Left renal pelvis (tissue), 4 donors: ENCODE data around the gene TUBB2A. TPM values are rescaled to one million over a fixed set of nuclear protein-coding genes. Genes with fewer than 3 reads are reported as not detected.
A peak's percentile ranks its signal among the peaks of the same experiment; 100 is the strongest.

ENCODE experiments used
- DNase-seq, 4 donors: peaks; one replicate each; pipeline ENCODE4 v3.0.0-alpha.2; 2013; ENCODE audit warnings: low read depth in 4 of 4, low spot score in 3 of 4
- polyA plus RNA-seq, 4 donors: library from polyadenylated mRNA; unstranded; fragments of 120-200 nt; gene quantifications; one replicate each; pipeline ENCODE4 v1.2.1, GENCODE V29; 2013; ENCODE audit not compliant: insufficient read length in 4 of 4

TUBB2A gene
- polyA plus RNA-seq, 4 donors, result 52.1 to 57.5 (median 55.5) TPM

DNA sequence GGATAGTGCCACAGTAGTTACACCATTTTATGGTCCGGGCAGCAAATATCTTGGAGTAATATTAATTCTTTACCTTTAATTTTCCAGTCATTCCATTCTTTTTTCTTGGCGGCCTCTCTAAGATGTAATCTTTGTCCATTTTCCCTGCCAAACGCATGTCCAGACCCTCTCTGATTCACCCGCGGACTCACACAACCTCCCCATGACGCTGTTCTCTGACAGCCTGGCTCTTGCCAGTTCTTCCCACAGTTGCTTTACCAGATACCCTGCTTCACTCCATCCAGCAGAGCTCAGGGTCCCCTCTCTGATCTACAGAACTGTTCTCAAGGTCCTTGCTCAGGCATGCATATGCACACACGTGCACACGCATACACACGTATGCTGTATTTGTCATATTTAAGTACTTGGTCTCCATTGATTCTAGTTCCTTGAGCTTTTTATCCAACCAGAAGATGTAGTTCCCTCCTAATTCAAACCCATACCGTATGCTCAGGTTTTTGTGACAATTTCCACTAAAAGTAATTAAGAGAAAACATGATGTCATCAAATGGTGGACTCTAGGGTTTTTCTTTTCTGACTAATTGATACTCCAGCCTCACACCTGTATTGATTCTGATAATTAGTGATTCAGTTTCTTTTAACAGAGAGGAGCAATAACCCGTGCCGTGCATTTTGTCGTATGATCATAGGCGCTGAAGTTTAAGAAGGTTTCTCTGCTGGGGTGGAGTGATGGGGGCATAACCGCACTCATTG, 28.8 kb downstream of the TUBB2A start:
- no peak for DNase-seq

DNA sequence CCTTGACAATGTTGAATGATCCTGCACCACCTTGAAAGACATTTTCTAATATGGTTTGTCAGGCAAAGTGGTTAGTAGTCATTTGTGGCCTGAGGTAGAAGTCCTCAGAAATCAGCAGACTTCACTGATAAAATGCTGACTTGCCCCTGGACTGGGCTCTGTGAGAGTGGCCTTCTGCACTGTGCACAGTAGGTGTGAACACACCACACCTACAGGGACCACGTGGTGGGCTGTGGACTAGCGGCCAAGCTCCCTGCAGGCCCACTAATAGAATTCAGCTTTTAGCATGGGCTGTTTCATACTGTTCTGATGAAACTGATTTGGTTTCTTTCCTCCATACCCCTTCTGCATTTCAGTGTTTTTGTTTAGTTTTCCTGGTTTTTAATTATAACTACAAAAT, 31.5 kb downstream of the TUBB2A start:
- no peak for DNase-seq

DNA sequence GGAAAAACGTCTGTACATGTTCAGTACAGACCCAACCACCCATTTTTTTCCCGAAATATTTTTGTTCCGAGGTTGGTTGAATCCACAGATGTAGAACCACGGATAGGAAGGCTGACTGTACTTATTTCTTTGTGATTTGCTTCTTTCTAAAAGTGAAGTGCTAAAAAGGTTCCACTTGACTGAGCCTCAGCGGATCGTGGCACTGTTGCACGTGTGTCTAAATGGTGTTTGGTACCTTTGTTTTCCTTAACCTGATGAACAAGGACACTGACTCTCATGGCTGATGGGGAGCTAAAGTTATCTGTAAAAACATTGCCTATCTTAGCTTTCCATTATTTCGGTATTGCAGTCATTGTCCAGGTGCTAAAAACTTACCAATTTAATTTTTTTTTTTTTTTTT, 32.7 kb downstream of the TUBB2A start:
- no peak for DNase-seq

DNA sequence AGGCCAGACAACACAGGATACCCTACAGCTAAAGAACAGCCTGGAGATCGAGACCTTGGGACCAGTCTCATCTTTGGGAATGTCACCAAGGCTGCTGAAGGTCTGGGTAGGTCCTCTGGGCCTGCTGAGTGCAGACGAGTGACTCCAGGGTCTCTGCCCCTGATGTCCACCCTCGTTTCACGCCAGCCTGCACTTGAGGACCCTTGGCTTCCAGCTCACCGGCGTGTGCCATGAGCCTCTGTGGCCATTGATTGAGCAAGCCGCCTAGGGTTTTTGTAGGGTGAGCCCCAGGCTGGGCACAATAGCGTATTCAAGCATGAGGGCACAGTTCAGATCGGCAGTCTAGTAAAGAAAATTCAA, 34.5 kb downstream of the TUBB2A start:
- DNase-seq, result no peak

DNA sequence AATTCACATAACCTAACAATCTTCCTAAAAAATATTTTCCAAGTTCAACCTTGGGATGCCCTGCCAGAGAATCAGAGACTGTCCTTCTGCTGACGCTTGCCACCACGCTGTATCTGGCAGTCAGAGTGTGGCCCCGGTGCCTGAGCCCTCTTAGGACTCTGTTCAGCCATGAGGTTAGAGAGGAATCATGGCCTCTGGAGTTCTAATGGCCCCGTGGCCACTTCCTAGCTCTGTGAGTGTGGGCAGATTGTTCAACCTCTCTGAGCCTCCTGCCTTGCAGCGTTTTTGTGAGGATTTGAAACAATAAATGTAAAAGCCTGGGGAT, 36.6 kb downstream of the TUBB2A start:
- DNase-seq, result no peak

DNA sequence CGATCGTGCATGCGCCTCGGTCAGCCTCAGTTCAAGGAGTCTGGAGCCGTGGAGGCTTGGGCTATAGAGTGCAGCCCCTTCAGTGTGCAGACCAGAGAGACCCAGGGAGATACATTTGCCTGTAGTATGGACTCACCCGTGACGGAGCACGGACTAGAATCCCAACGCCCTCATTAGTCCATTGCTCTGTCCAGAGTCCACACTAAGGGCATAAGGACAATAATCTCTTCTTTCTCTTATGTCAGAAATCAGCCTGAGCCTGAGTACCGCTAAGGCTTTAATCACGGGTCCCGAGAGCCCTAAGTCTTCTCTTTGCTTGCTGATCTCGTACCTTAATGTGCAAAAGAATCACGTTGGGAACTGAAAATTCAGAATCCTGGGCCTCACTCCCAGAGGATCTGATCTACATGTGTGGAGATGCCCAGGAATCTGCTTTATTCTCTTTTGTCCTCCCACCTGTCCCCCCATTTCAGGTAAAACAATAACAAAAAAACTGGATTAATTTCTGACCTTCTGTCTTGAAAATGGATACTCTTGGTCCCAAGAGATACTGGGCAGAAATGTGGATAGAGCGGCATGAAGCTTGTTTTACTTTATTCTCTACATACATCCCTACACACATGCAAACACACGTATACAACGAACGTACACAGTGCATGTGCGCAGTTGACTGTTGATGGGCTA, 38.2 kb downstream of the TUBB2A start:
- peak in 1 of 4 donors; percentile 31 for DNase-seq

DNA sequence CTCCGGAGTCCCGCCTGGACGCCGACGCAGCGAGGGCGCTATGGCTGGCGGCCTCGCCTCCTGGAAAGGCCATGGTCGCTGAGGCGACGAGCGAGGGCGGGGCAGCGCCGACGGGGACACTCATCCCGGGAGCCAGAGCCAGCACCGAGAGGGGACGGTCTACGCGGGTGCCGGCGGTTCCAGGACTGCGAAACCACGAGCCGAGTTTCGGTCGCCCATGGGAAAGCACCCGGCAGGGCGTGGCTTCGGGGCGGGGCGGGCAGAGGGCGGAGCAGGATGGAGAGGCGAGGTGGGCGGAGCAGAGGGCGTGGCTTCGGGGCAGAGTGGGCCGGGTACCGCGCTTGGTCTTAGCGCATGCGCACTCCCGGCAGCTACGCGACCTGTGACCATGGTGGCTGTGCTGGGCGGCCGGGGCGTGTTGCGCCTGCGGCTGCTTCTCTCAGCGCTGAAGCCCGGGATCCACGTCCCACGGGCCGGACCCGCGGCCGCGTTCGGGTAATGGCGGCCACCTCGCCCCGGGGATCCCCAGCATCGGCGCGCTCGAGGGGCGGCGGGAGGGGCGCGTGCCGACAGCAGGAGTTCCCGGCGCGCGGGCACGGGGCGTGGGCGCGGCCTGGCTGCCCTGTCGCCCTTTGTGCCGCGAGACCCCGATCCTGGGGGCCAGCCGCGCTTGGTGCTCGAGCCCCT, 38.8 kb downstream of the TUBB2A start, which contains the start of gene BPHL:
BPHL (plus strand) TSS at position 359 of the 687 bp plus-strand sequence; CDS start at position 389, 30 bp downstream.
- peak; percentile 88 to 91 (median 90) for DNase-seq

DNA sequence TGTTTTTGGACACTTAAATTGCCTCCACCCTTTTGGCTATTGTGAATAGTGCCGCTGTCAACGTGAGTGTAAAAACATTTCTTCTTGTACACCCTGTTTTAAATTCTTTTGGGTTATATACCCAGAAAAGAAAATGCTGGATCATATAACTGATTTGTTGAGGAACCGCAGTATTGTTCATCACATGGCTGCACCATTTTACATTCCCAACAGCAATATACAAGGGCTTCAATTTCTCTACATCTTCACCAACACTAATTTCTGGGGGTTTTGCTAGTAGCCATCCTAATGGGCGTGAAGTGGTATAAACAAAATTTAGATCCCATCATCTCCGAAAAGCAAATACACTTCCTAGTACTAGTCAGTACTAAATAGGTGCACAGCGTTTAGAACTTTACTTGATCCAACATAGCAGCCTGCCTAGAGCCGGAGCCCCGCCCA, 39.4 kb downstream of the TUBB2A start:
- DNase-seq, result no peak

DNA sequence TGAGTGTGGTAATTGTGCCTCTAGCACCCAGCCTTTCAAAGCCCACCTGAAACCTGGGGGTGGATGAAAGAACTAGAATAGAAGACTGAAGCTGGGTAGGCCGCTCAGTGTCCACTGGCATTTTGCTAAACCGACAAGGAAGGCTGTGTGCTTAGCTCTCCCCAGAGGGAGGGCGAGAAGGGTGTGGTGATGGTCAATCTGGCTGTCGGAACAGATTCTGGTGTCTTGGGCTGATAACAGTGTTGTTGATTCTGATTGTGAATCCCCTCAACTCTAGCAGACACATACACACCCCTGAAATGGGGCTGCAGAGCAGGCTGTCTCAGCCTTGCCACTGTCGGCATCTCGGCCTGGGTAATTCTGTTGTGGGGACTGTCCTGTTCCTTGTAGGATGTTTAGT, 43.0 kb downstream of the TUBB2A start:
- DNase-seq, result no peak

DNA sequence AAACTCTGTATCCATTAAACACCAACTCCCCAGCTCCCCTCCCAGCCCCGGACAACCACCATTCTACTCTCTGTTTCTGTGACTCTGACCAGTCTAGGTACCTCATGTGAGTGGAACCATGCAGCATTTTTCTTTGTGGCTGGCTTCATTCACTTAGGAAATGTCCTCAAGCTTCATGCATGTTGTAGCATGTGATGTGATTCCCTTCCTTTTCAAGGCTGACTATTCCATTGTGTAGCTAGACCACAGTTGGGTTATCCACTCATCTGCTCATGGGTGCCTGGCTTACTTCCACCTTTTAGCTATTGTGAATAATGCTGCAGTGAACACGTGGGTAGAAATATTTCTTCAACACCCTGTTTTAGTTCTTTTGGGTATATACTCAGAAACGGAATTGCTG, 47.6 kb downstream of the TUBB2A start:
- DNase-seq, result no peak

DNA sequence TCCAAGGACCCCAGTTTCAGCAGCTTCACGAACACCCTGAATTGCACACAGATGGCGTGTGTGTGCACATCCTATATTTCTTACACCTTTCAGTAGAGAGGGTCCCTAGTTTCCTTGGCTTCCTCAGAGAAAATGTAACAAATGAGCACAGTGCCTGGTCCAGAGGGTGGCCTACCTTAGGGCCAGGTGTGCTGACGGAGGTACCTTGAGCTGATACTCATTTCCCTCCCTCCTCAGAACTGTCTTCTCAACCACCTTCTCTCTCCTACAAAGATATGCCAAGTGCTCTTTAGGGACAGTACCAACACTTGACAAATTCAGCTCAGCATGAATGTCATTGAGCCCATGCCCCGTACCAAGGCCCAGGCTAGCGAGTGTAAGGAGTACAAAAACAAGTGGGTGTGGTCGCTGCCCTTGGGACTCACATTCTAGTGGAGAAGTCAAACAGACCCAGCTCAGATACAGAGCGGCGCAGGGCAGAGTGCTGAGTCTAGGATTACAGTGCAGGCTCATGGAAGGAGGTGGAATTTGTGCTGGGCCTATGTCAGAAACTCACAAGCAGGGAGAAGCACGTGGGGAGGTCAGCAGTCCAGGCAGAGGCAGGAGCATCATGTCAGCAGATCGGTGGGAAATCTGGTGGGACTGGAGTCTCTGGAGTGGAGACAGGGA, 48.5 kb downstream of the TUBB2A start:
- no peak for DNase-seq

Other genes with a start within 250 kb of the TUBB2A start
- 10 to 100 TPM; 67.9 to 95.8 (median 89.1) TPM for gene SERPINB6, start 186.0 kb downstream of the TUBB2A start, polyA plus RNA-seq
- gene NQO2, start 157.7 kb downstream of the TUBB2A start, polyA plus RNA-seq, result 10 to 100 TPM; 24.0 to 81.8 (median 60.3) TPM
- gene RIPK1, start 89.0 kb downstream of the TUBB2A start, polyA plus RNA-seq, result 10 to 100 TPM; 20.7 to 27.7 (median 25.7) TPM
- gene BPHL, start 38.8 kb downstream of the TUBB2A start, polyA plus RNA-seq, result 10 to 100 TPM; 25.8 to 74.3 (median 58.3) TPM
- gene TUBB2B, start 70.1 kb upstream of the TUBB2A start, polyA plus RNA-seq, result 100 to 1,000 TPM in 3 of 4 donors, 10 to 100 TPM in 1; 31.0 to 119 (median 111) TPM
- gene PSMG4, start 101.4 kb upstream of the TUBB2A start, polyA plus RNA-seq, result 10 to 100 TPM; 13.3 to 19.6 (median 18.0) TPM